ENCODE results near the gene IL3RA.

GRCh38 chrX:1322393-1322792 lies 14.2 kb upstream of the IL3RA start:
- TF ChIP-seq CTCF (IDR thresholded peaks at IDR 0.05; ENCODE audit: insufficient read depth, low read length, poor library complexity, severe bottlenecking) (no peak), EZH2phosphoT487 (conservative IDR thresholded peaks at IDR 0.05; ENCODE audit: low read length) (no peak)
